Spleen (tissue), 11 donors: ENCODE measurements around the gene GIMD1. TPM values are rescaled to one million over a fixed set of nuclear protein-coding genes. Genes with fewer than 3 reads are reported as not detected.

Source experiments
- DNase-seq: peaks from one replicate; pipeline ENCODE4 v3.0.0-alpha.2; 2020
- H3K27ac ChIP-seq, 8 donors: fragments of 200-600 bp; sonication (generic) in 7 of 8; 1 replicate in 4 of 8; 2 replicates in 4 of 8; pipeline versions ENCODE4 v1.5.0 to v1.8.0; 2016 to 2021; ENCODE audit warnings: inconsistent platforms in 4 of 8, mild to moderate bottlenecking in 4 of 8, moderate library complexity in 1 of 8
- H3K27me3 ChIP-seq, 7 donors: fragments of 200-600 bp; sonication (generic) in 6 of 7; replicated peaks in 1 of 7; 1 replicate in 4 of 7; 2 replicates in 3 of 7; pipeline versions ENCODE4 v1.5.0 to v1.8.0; 2016 to 2021; ENCODE audit warnings: inconsistent platforms in 3 of 7, mild to moderate bottlenecking in 1 of 7
- H3K36me3 ChIP-seq, 6 donors: fragments of 200-600 bp; sonication (generic) in 5 of 6; 1 replicate in 4 of 6; 2 replicates in 2 of 6; pipeline versions ENCODE4 v1.5.0 to v1.8.0; 2016 to 2021; ENCODE audit warnings: inconsistent platforms in 2 of 6
- H3K4me1 ChIP-seq, 6 donors: fragments of 200-600 bp; sonication (generic) in 5 of 6; 1 replicate in 3 of 6; 2 replicates in 3 of 6; pipeline versions ENCODE4 v1.5.0 to v1.8.0; 2016 to 2021; ENCODE audit warnings: inconsistent platforms in 3 of 6
- H3K4me3 ChIP-seq, 8 donors: fragments of 200-600 bp; sonication (generic) in 7 of 8; 1 replicate in 4 of 8; 2 replicates in 4 of 8; pipeline versions ENCODE4 v1.5.0 to v1.8.0; 2016 to 2021; ENCODE audit warnings: inconsistent platforms in 4 of 8, mild to moderate bottlenecking in 4 of 8, moderate library complexity in 2 of 8
- H3K9me3 ChIP-seq, 8 donors: fragments of 200-600 bp; sonication (generic) in 7 of 8; 1 replicate in 4 of 8; 2 replicates in 4 of 8; pipeline versions ENCODE4 v1.5.0 to v1.8.0; 2016 to 2021; ENCODE audit warnings: inconsistent platforms in 4 of 8
- POLR2A ChIP-seq, 3 donors: fragments of 450-650 bp; IDR thresholded peaks; one replicate each; pipeline ENCODE4 v1.5.1; 2017; ENCODE audit warnings: antibody characterized with exemption in 3 of 3, mild to moderate bottlenecking in 1 of 3
- POLR2AphosphoS5 ChIP-seq, 3 donors: sonication (generic); formaldehyde crosslinking; IDR thresholded peaks; one replicate each; pipeline ENCODE4 v1.5.1; 2017; ENCODE audit warnings: antibody characterized with exemption in 3 of 3
- WGBS, 5 donors: extraction: QIAGEN DNeasy Blood & Tissue Kit in 3 of 5; methylation state at CpG; one replicate each; pipeline versions ENCODE4 v1.1.5 to v1.1.7; 2013 to 2018; 5-methylcytosine and 5-hydroxymethylcytosine counted together
- intact Hi-C: fragments of 100-400 bp; cut with DNase I; formaldehyde crosslinking; loops from one replicate; pipeline ENCODE4 v1.15.0; 2023; ENCODE audit warnings: low total_unique reads
- polyA plus RNA-seq, 3 donors: library from polyadenylated mRNA; stranded (reverse); fragments of 200-250 nt; gene quantifications; one replicate each; pipeline ENCODE4 v1.2.1, GENCODE V29; 2013
- total RNA-seq, 7 donors: library from RNA; depleted of rRNA in 3 of 7; stranded (reverse); fragments of >200 nt in 3 of 7; fragmentation: NEBNext Ultra II Directional in 4 of 7; extraction: Animal tissue kit (Norgen Biotek cat#: 25700) in 4 of 7; gene quantifications; one replicate each; pipeline versions ENCODE4 v1.1.0 to v1.2.1, GENCODE V29; 2016 to 2021
- TF ChIP-seq, protein P1 (sequence below), 11 experiments: fragments of 200-600 bp in 7 of 11; fragments of 450-650 bp in 4 of 11; sonication (generic) in 4 of 11; IDR thresholded peaks in 8 of 11; conservative IDR thresholded peaks in 3 of 11; 1 replicate in 7 of 11; 2 replicates in 4 of 11; pipeline versions ENCODE4 v1.4.0 to v1.8.0; 2016 to 2021; ENCODE audit warnings: antibody characterized with exemption in 11 of 11, inconsistent platforms in 4 of 11, mild to moderate bottlenecking in 1 of 11
- donor health status: healthy with polysubstance abuse.
- donor health status: DM: no; HTN: no; CAD: no; lungs with moderate emphysema.
- donor health status: DM: no; HTN: no; CAD: no.
- donor health status: Bipolar disorder and iron deficiency.
- donor health status: healthy.
- donor health status: DM: no; HTN: no; CAD: no.
- donor health status: DM: yes; HTN: yes; CAD: no.

The GIMD1 gene
- total and polyA plus RNA-seq, 10 donors = not detected

DNA sequence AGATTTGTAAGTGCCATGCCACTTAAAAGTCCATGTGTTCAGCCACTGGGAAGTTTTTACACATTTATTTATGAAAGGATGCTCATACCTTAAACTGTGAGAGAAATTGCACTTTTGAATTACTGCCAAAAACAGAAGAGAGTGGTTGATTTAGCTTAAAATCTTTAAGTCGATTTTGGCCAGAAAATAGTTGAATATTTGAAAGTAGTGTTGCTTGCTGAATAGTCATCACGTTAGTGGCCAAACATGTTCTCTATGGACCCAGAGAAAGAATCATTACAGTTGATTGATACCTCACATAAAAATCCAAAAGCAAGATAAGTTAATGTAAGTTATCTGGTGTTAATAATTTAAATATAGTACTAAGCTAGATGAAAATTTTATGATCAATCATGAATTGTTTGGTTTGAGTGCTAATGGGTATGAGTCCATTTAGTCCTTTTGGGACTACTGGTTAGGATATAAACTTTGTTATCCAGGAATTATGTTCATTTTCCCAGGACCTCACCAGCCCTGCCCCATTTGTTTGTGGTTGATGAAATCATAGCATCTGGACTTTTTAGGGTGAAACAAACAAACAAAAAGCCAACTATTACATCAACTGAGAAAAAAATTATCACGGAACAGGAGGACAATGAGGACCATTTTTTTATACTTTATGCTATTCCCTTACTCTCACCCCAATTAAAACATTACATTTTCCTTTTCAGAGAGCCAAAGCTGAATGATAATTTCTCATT, 6.3 kb downstream of the GIMD1 start:
- H3K27me3 ChIP-seq = no peaks in the 10 kb centered on the region
- H3K36me3 ChIP-seq = no peaks in the 10 kb centered on the region
- intact Hi-C loops = no loop called here
- H3K4me3 ChIP-seq = no peak overlapping the region
- H3K27ac ChIP-seq = no peak overlapping the region
- 66 to 84% (median 79%) methylated on average over 3 of the region's 3 CpGs for WGBS, 5 donors
- no peaks in the 10 kb centered on the region for H3K9me3 ChIP-seq
- no peak for DNase-seq
- no peak for TF ChIP-seq POLR2A (IDR thresholded peaks at IDR 0.05)
- no peaks in the 10 kb centered on the region for H3K4me1 ChIP-seq

DNA sequence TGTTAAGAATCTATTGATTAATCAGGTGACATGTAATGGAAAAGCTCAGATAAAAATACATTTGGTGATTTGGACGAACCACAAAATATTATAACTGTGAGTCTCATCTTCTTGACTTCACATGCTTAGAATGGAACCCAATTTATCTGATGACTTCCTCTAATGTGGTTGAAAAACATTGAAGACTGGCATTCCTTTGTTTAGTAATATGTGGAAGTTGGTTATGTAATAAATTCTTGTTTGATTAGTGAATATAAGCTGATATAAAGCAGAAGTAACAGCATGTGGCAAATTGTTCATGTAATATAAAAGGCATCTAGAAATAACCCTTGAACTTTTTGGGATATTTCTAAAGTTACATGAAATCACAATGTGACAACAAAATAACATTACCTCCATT, 9.7 kb downstream of the GIMD1 start:
- H3K27me3 ChIP-seq = no peaks in the 10 kb centered on the region
- WGBS, 5 donors = 67 to 93% (median 76%) methylated on average over 1 of the region's 1 CpG
- H3K9me3 ChIP-seq = no peaks in the 10 kb centered on the region
- intact Hi-C loops = no loop called here
- H3K36me3 ChIP-seq = no peaks in the 10 kb centered on the region
- TF ChIP-seq POLR2AphosphoS5 (IDR thresholded peaks at IDR 0.05) (no peak), POLR2A (IDR thresholded peaks at IDR 0.05) (no peak)
- TF ChIP-seq, protein P1, sequence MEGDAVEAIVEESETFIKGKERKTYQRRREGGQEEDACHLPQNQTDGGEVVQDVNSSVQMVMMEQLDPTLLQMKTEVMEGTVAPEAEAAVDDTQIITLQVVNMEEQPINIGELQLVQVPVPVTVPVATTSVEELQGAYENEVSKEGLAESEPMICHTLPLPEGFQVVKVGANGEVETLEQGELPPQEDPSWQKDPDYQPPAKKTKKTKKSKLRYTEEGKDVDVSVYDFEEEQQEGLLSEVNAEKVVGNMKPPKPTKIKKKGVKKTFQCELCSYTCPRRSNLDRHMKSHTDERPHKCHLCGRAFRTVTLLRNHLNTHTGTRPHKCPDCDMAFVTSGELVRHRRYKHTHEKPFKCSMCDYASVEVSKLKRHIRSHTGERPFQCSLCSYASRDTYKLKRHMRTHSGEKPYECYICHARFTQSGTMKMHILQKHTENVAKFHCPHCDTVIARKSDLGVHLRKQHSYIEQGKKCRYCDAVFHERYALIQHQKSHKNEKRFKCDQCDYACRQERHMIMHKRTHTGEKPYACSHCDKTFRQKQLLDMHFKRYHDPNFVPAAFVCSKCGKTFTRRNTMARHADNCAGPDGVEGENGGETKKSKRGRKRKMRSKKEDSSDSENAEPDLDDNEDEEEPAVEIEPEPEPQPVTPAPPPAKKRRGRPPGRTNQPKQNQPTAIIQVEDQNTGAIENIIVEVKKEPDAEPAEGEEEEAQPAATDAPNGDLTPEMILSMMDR (IDR thresholded peaks at IDR 0.05 in 8 of 11, conservative IDR thresholded peaks at IDR 0.05 in 3 of 11) = no peak
- H3K4me3 ChIP-seq = no peak overlapping the region
- DNase-seq = no peak
- H3K27ac ChIP-seq = no peak overlapping the region
- H3K4me1 ChIP-seq = no peaks in the 10 kb centered on the region

DNA sequence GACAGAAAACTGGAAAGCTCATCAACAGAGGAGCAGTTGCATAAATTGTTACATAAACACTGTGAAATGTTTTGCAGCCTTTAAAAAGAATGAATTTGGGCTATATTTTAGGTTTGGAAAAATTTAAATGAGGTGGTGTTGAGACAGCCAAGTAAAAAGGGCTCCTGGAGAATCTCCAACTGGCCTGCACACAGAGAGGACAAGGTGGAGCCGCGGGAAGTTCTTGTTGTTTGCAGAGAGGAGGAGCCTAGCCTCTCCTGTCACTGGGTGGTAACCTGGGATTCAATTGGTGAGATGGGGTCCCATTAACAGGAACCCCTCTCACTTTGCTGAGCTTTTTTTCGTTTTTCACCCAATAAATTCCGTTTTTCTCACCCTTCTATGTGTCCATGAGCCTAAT, 13.4 kb downstream of the GIMD1 start:
- DNase-seq = no peak
- H3K27ac ChIP-seq = no peak overlapping the region
- no peaks in the 10 kb centered on the region for H3K27me3 ChIP-seq
- peaks cover 0 to 26% (median 0%) of the 10 kb centered on the region in 6 donors for H3K36me3 ChIP-seq
- TF ChIP-seq POLR2AphosphoS5 (IDR thresholded peaks at IDR 0.05) (no peak), POLR2A (IDR thresholded peaks at IDR 0.05) (no peak)
- TF ChIP-seq, protein P1 (IDR thresholded peaks at IDR 0.05 in 8 of 11, conservative IDR thresholded peaks at IDR 0.05 in 3 of 11) = no peak
- no peaks in the 10 kb centered on the region for H3K4me1 ChIP-seq
- 73 to 86% (median 81%) methylated on average over 4 of the region's 4 CpGs for WGBS, 5 donors
- intact Hi-C loops = no loop called here
- H3K4me3 ChIP-seq = no peak overlapping the region
- no peaks in the 10 kb centered on the region for H3K9me3 ChIP-seq

DNA sequence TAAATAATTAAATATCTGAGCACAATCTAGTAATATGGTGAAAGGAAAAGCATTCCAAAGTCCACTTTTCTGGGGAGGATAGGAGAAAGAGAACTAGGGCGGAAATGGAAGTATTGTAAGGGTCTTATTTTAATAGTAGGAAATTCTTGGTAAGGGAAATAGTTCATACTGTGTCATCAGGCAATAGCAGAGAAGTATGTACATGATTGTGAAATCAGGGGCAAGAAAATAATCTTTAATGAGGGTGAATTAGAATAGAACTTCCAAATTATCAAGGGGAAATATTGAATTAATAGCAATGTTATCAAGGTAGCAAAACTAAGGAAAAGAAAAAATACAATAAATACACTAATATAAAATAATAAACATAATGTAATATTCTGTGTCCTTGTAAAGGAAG, 14.8 kb downstream of the GIMD1 start:
- no peaks in the 10 kb centered on the region for H3K9me3 ChIP-seq
- no peak overlapping the region for H3K4me3 ChIP-seq
- TF ChIP-seq POLR2A (IDR thresholded peaks at IDR 0.05) (no peak), POLR2AphosphoS5 (IDR thresholded peaks at IDR 0.05) (no peak)
- TF ChIP-seq, protein P1 (IDR thresholded peaks at IDR 0.05 in 8 of 11, conservative IDR thresholded peaks at IDR 0.05 in 3 of 11) = no peak
- H3K27ac ChIP-seq = no peak overlapping the region
- H3K4me1 ChIP-seq = no peaks in the 10 kb centered on the region
- DNase-seq = no peak
- no peaks in the 10 kb centered on the region for H3K27me3 ChIP-seq
- intact Hi-C loops = no loop called here
- peaks cover 0 to 40% (median 8%) of the 10 kb centered on the region in 6 donors for H3K36me3 ChIP-seq
- 88 to 100% (median 97%) methylated on average over 1 of the region's 1 CpG for WGBS, 5 donors
